ENCODE measurements around the gene RNF41. TPM values are rescaled to one million over a fixed set of nuclear protein-coding genes. Genes with fewer than 3 reads are reported as not detected.
A peak's percentile ranks its signal among the peaks of the same experiment; 100 is the strongest.

Gene RNF41
- total and polyA plus RNA-seq, 2 experiments from 2014 or later: 17.3 to 37.2 TPM

- no peaks in the 10 kb centered on the region for H3K36me3 ChIP-seq
- peak; percentile 86 for TF ChIP-seq CTCF (IDR thresholded peaks at IDR 0.05; ENCODE audit: low read depth, low read length)
- peak within 1 kb of the TSS; percentile 31 for H3K4me3 ChIP-seq
- DNase-seq (ENCODE audit: low read depth in 1 of 2, low spot score in 1 of 2): peak; percentile 98 to 99
- no peaks in the 10 kb centered on the region for H3K9me3 ChIP-seq (ENCODE audit: low read depth)
- H3K27ac ChIP-seq: peak within 1 kb of the TSS; percentile 98
- H3K4me1 ChIP-seq (ENCODE audit: low read depth): peaks cover 12% of the 10 kb centered on the region
- no peaks in the 10 kb centered on the region for H3K27me3 ChIP-seq
These were observed 2.5 kb upstream of the RNF41 start, which contains the start of gene NABP2 for GRCh38 chr12:56224102-56224701. Gene NABP2, plus strand, starts transcription at chr12:56224342. Its CDS starts 515 bp downstream, at chr12:56224857.

DNA sequence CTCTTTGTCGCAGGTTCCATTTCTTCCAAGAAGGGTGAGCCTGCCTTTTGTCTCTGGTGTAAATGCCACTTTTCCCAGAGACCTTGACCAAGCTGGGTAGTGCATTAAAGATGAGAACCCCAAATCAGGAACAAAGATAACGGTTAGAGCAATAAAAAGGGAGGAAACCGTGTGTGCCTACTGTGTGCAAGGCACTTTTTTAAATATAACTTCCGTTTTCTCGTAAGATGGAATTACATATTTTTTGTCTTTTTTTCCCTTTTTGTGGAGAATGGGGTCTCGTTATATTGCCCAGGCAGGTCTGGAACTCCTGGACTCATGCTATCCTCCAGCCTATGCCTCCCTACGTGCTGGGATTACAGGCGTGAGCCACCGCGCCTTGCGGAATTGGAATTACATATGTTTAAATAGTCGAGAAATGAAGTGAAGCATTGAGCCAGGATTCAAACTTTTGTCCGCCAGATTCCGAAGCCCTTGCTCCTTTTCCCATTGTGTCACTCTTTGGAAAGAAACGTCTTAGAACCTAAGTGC lies 1.9 kb upstream of the RNF41 start:
- TF ChIP-seq CTCF (IDR thresholded peaks at IDR 0.05; ENCODE audit: low read depth, low read length): no peak
- H3K9me3 ChIP-seq (ENCODE audit: low read depth): no peaks in the 10 kb centered on the region
- no peak for DNase-seq (ENCODE audit: low read depth in 1 of 2, low spot score in 1 of 2)
- H3K27ac ChIP-seq: peak overlapping the region; percentile 98
- peaks cover 12% of the 10 kb centered on the region for H3K4me1 ChIP-seq (ENCODE audit: low read depth)
- no peaks in the 10 kb centered on the region for H3K36me3 ChIP-seq
- H3K27me3 ChIP-seq: no peaks in the 10 kb centered on the region
- H3K4me3 ChIP-seq: no peak overlapping the region

DNA sequence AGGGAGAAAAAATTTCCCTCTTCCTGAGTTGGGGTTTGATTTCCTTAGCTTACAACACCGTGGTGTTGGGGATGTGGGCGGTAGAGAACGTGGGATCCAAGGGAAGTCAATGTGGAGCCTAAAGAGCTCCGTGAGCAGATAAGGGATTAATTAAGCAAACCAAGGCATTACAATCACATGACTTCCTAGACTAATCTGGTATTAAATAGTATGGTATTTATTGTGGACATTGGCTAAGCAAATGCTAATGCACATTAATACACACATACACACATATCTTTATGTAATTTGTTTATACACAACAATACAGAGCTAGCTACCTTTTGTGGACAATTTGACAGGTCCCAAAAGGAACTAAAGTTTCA lies 791 bp upstream of the RNF41 start:
- Histone ChIP-seq H3K4me3 (peak overlapping the region; percentile 69), H3K9me3 (ENCODE audit: low read depth) (no peaks in the 10 kb centered on the region), H3K27ac (peak overlapping the region; percentile 98), H3K36me3 (no peaks in the 10 kb centered on the region), H3K4me1 (ENCODE audit: low read depth) (peaks cover 12% of the 10 kb centered on the region), H3K27me3 (no peaks in the 10 kb centered on the region)
- TF ChIP-seq CTCF (IDR thresholded peaks at IDR 0.05; ENCODE audit: low read depth, low read length): no peak
- DNase-seq (ENCODE audit: low read depth in 1 of 2, low spot score in 1 of 2): no peak

GRCh38 chr12:56221232-56221756 lies 428 bp downstream of the RNF41 start:
- DNase-seq (ENCODE audit: low read depth in 1 of 2, low spot score in 1 of 2): peak; percentile 88 to 91
- TF ChIP-seq CTCF (IDR thresholded peaks at IDR 0.05; ENCODE audit: low read depth, low read length): no peak

GRCh38 chr12:56220611-56221231 lies 1.0 kb downstream of the RNF41 start:
- no peaks in the 10 kb centered on the region for H3K9me3 ChIP-seq (ENCODE audit: low read depth)
- peaks cover 12% of the 10 kb centered on the region for H3K4me1 ChIP-seq (ENCODE audit: low read depth)
- H3K27ac ChIP-seq: peak overlapping the region; percentile 98
- no peaks in the 10 kb centered on the region for H3K27me3 ChIP-seq
- peak in 1 of 2 donors; percentile 79 for DNase-seq (ENCODE audit: low read depth in 1 of 2, low spot score in 1 of 2)
- TF ChIP-seq CTCF (IDR thresholded peaks at IDR 0.05; ENCODE audit: low read depth, low read length): no peak
- peak overlapping the region; percentile 69 for H3K4me3 ChIP-seq
- H3K36me3 ChIP-seq: peaks cover 4% of the 10 kb centered on the region

More at GRCh38 chr12:56221232-56221756, 428 bp downstream of the RNF41 start:
- Histone ChIP-seq H3K4me3 (peak overlapping the region; percentile 69), H3K4me1 (ENCODE audit: low read depth) (peaks cover 12% of the 10 kb centered on the region), H3K9me3 (ENCODE audit: low read depth) (no peaks in the 10 kb centered on the region), H3K36me3 (peaks cover under 1% of the 10 kb centered on the region), H3K27me3 (no peaks in the 10 kb centered on the region), H3K27ac (peak overlapping the region; percentile 98)

All from cardiac muscle cell (in vitro differentiated cells and primary cell).